ENCODE results near the gene RALGAPA2. TPM values are rescaled to one million over a fixed set of nuclear protein-coding genes. Genes with fewer than 3 reads are reported as not detected.

Gene RALGAPA2
- polyA plus RNA-seq, 2 of the 4 experiments (the other 2 are of a cell fraction), result 4.0 to 4.7 TPM

GRCh38 chr20:20638878-20639277 lies 73.6 kb downstream of the RALGAPA2 start:
- WGBS (ENCODE audit: missing lambda C conversion rate), result 29% methylated on average over 2 of the region's 2 CpGs
- DNase-seq (ENCODE audit: low read depth in 1 of 2, low spot score in 1 of 2) (no peak), FAIRE-seq (no peak), ATAC-seq (no peak)
- H3K4me2 ChIP-seq, result no peak overlapping the region
- no peak overlapping the region for H3K27ac ChIP-seq
- H3K4me1 ChIP-seq, result no peaks in the 10 kb centered on the region
- no peaks in the 10 kb centered on the region for H3K9me3 ChIP-seq
- H3K4me3 ChIP-seq, result no peak overlapping the region
- ChIA-PET POLR2A (no interaction called here), CTCF (no interaction called here)
- TF ChIP-seq ZFP36 (IDR thresholded peaks at IDR 0.05; ENCODE audit: borderline replicate concordance, partially characterized antibody) (no peak), TFCP2L1 (CRISPR knock-in tag; IDR thresholded peaks at IDR 0.05) (no peak), FOSL2 (IDR thresholded peaks at IDR 0.05) (no peak), FOSL2 (CRISPR knock-in tag; IDR thresholded peaks at IDR 0.05) (no peak), CBX2 (IDR thresholded peaks at IDR 0.05; ENCODE audit: borderline replicate concordance, low read depth) (no peak), RAD21 (conservative IDR thresholded peaks at IDR 0.05 in 1 of 2, IDR thresholded peaks at IDR 0.05 in 1 of 2) (no peak), CTCF (IDR thresholded peaks at IDR 0.05) (no peak), RARB (CRISPR knock-in tag; IDR thresholded peaks at IDR 0.05) (no peak), FOXS1 (CRISPR knock-in tag; IDR thresholded peaks at IDR 0.05) (no peak), SREBF2 (IDR thresholded peaks at IDR 0.05) (no peak), CHD4 (IDR thresholded peaks at IDR 0.05; ENCODE audit: borderline replicate concordance) (no peak), MAFK (IDR thresholded peaks at IDR 0.05; ENCODE audit: partially characterized antibody) (no peak)
- TF ChIP-seq, protein P1, sequence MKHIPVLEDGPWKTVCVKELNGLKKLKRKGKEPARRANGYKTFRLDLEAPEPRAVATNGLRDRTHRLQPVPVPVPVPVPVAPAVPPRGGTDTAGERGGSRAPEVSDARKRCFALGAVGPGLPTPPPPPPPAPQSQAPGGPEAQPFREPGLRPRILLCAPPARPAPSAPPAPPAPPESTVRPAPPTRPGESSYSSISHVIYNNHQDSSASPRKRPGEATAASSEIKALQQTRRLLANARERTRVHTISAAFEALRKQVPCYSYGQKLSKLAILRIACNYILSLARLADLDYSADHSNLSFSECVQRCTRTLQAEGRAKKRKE (CRISPR knock-in tag; IDR thresholded peaks at IDR 0.05; ENCODE audit: low read depth), result no peak

GRCh38 chr20:20637998-20638725 lies 74.3 kb downstream of the RALGAPA2 start:
- DNase-seq (ENCODE audit: low read depth in 1 of 2, low spot score in 1 of 2) (no peak), FAIRE-seq (no peak), ATAC-seq (no peak)
- Histone ChIP-seq H3K27ac (no peak overlapping the region), H3K9me3 (no peaks in the 10 kb centered on the region), H3K4me1 (no peaks in the 10 kb centered on the region), H3K4me2 (no peak overlapping the region), H3K4me3 (no peak overlapping the region)
- POLR2A ChIA-PET, result no interaction called here
- 83% methylated on average over 7 of the region's 7 CpGs for WGBS (ENCODE audit: missing lambda C conversion rate)
- TF ChIP-seq NFE2L2 (conservative IDR thresholded peaks at IDR 0.05; ENCODE audit: low read length) (no peak), RCOR1 (IDR thresholded peaks at IDR 0.05; ENCODE audit: low read depth, low read length) (no peak), BCL3 (IDR thresholded peaks at IDR 0.05) (no peak), RAD21 (conservative IDR thresholded peaks at IDR 0.05 in 1 of 2, IDR thresholded peaks at IDR 0.05 in 1 of 2) (no peak), CBX8 (IDR thresholded peaks at IDR 0.05) (no peak), FOSL2 (IDR thresholded peaks at IDR 0.05) (no peak), FOSL2 (CRISPR knock-in tag; IDR thresholded peaks at IDR 0.05) (no peak), CBX2 (IDR thresholded peaks at IDR 0.05; ENCODE audit: borderline replicate concordance, low read depth) (no peak), CEBPB (IDR thresholded peaks at IDR 0.05) (no peak), KDM5A (IDR thresholded peaks at IDR 0.05) (no peak), HEYL (CRISPR knock-in tag; IDR thresholded peaks at IDR 0.05) (no peak), EP300 (IDR thresholded peaks at IDR 0.05) (no peak), HOXA7 (CRISPR knock-in tag; IDR thresholded peaks at IDR 0.05) (no peak), ZC3H11A (IDR thresholded peaks at IDR 0.05) (no peak), CHD2 (IDR thresholded peaks at IDR 0.05; ENCODE audit: low read length, partially characterized antibody) (no peak), FOSB (CRISPR knock-in tag; IDR thresholded peaks at IDR 0.05) (no peak), KDM1A (IDR thresholded peaks at IDR 0.05; ENCODE audit: low read depth) (no peak)
- CTCF ChIA-PET, result no interaction called here
